Hematopoietic multipotent progenitor cell (in vitro differentiated cells): ENCODE results near the gene SOS1. TPM values are rescaled to one million over a fixed set of nuclear protein-coding genes. Genes with fewer than 3 reads are reported as not detected.
"Not testable (repeated sequence)": the region's sequence is repeated elsewhere in the genome, so short reads cannot be mapped to it uniquely, and the experiment has no call there.

ENCODE experiments used
- DNase-seq, 3 donors: peaks; one replicate each; pipeline ENCODE4 v3.0.0-alpha.2; 2011 to 2015; ENCODE audit warnings: low read depth in 2 of 3, low spot score in 2 of 3
- total RNA-seq: library from RNA; depleted of rRNA; stranded (reverse); fragments of >200 nt; gene quantifications from one replicate; pipeline ENCODE4 v1.2.3, GENCODE V29; 2012

Gene SOS1
- total RNA-seq, result 8.6 TPM

DNA sequence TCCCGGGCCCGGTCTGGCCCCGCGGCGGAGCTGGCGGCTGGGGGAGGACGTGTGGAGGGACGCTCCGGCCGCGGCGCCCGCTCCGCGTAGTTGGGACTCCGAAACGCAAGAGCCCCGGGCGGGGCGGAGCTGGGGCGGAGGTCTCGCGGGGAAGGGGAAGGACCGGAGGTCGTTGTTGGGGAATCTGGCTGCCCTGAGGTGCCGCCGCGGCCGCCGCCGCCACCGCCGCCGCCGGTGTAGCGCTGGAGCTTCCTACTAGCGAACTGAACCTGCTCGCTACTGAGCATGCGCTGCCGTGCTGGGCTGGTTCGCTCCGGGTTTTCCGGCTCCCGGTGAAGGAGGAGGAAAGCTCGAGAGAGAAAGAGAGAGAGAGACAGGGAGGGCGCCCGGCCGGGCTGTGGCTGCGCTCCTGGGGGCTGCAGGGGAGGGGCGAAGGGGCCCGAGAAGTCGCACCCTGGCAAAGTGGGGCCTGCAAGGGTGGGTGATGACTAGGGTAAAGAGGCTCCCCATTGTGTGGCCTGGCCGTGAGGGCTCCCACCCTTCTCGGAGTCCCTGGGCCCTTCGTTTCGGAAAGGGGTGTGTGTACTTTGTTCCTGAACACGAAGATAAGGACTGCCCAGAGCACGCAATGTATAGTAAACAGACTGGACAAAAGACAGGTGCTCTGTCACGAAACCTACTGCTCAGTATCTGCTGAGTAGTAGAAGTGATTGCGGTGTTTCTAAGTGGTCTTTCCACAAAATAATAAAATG lies at the start of gene SOS1:
TSS of gene SOS1 (minus strand) at position 281 of the 752 bp plus-strand sequence. CDS start 629 bp downstream, outside the sequence.
- peak; percentile 81 to 97 (median 95) for DNase-seq

DNA sequence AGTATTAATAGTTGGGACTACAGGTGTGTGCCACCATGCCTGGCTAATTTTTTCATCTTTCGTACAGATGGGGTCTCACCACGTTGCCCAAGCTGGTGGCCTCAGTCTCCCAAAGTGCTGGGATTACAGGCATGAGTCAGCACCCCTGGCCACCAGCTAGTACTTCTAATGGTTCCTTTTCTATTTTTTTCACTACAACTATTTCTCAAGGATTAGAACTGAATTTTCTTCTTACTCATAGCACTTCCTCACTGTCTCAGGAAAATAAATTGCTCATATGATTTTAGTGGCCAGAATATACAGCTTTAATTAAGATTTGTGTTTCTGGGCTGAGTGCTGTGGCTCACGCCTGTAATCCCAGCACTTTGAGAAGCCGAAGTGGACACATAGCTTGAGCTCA lies 43.2 kb upstream of the SOS1 start:
- no peak for DNase-seq

DNA sequence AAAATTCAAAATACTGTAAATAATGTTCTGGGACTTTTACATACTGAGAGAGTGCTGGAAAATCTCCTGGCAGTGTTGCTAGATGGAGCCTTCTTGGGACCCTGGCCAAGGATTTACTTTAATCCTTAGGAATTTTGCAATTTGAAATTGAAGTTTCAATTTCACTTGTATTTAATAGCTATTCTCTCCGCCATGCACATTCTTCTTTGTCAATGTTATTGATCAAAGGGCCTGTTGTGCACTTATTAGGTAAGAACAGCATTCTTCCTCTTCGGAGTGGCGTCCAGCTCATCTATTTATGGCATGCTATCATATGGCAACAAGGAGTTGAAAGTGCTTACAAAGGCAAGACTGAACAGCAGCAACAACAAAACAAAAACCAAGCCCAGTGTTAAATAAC lies 40.1 kb upstream of the SOS1 start:
- no peak for DNase-seq

DNA sequence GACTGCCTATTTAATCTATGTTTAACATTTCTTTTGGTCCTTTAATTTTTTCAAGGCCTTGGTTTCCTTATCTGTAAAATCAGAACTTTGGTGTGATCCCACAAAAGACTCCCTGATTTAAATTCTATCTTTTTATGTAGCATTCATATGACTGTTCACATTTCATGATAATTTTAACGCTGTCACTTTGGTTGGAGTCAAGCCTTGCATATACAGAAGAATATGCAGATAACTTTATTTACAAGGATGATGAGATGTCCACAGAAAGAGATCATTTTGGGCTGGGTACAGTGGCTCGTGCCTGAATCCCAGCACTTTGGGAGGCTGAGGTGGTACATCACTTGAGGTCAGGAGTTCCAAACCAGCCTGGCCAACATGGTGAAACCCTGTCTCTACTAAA lies 38.4 kb upstream of the SOS1 start:
- DNase-seq, result no peak

DNA sequence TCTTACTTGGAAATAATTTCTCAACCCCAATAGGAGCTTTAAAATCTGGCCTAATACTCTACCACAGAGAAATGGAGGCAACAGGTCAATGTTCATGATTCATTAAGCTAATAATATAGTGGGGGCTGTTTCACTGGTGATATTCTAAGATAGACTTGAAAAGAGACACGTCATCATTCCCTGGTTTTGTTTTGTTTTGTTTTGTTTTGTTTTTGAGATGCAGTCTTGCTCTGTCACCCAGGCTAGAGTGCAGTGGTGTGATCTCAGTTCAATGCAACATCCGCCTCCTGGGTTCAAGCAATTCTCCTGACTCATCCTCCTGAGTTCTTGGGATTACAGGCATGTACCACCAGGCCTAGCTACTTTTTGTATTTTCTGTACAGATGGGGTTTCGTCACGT lies 37.5 kb upstream of the SOS1 start:
- no peak for DNase-seq

DNA sequence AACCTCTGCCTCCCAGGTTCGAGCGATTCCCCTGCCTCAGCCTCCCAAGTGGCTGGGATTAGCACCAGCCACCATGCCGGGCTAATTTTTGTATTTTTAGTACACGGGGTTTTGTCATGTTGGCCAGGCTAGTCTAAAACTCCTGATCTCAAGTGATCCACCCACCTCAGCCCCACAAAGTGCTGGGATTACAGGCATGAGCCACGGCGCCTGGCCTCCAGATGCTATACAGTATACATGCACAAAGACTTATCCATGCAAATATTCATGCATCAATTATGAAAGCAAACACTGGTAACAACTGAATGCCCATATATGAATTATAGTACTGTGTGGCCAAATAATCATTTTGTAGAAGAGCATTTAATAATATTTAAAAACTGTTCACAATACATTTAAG lies 36.0 kb upstream of the SOS1 start:
- no peak for DNase-seq

DNA sequence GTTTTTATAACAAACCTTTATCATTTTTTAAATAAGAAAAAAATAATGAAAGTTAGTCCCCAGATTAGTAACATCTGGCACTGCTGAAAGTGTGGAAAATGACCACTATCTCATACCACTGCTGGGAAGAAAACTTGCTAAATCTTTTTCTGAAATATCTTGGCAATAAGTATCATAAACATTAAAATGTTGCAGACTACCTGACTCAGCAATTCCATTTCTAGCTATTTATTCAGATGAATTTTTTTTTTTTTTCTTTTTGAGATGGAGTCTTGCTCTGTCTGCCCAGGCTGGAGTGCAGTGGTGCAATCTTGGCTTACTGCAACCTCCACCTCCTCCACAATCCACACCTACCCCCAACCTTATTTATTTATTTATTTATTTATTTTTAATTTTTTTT lies 35.3 kb upstream of the SOS1 start:
- DNase-seq, result no peak

DNA sequence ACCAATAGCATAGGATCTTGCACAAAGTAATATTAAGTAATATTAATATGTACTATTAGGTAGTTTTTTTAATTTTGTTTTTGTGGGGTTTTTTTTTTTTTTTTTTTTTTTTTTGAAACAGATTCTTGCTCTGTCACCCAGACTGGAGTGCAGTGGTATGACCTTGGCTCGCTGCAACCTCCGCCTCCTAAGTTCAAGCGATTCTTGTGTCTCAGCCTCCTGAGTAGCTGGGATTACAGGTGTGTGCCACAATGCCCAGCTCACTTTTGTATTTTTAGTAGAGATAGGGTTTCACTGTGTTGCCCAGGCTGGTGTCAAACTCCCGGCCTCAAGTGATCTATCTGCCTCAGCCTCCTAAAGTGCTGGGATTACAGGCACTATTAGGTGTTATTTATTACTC lies 34.7 kb upstream of the SOS1 start:
- DNase-seq, result not testable (repeated sequence)

DNA sequence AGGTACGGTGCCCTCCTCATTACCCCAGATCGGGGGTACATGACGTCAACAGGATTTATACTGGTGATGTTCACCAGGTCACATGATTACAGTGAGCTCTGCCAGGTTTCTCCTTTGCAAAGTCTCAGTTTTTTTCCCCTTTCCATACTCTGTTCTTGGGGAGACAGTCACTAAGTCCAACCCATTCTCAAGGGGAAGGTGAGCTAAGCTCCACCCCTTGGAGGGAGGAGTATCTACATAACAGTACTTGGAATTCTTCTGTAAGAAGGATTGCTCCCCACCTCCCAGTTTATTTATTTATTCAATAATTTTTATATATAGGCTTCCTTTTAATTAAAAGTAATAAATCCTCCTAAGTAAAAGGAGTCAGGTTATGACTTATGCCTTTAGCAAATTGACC lies 34.1 kb upstream of the SOS1 start:
- no peak for DNase-seq

DNA sequence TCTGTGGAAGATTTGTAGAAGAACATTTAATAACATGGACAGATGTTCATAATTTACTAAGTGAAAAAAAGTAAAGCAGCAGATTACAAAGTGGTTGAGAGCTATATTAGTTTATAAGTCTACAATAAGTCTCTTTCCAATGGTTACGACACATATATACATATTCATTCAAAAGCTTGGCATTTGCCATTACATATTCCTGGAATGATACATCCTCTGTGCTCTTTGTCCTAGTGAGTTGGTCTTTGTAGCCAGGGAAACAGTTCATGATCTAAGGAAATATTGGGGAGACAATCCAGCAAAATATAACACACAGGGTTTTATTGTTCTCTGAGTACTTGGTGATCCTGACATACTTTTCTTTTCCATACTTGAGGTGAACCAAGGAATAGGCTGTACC lies 32.5 kb upstream of the SOS1 start:
- no peak for DNase-seq

DNA sequence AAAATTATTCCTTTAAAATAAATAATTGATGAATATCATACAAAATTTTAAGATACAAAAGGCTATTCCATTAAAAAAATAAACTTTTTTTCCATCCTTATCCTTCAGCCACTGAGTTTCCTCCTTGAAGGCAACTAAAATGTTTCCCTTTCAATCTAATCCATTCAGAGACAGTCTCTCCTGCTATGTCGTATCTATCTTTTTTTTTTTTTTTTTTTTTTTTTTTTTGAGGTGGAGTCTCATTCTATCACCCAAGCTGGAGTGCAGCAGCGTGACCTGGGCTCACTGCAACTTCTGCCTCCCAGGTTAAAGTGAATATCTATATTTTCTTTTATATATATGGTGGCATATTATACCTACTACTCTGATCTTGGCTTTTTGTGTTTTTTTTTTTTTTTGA lies 31.7 kb upstream of the SOS1 start:
- DNase-seq, result no peak

DNA sequence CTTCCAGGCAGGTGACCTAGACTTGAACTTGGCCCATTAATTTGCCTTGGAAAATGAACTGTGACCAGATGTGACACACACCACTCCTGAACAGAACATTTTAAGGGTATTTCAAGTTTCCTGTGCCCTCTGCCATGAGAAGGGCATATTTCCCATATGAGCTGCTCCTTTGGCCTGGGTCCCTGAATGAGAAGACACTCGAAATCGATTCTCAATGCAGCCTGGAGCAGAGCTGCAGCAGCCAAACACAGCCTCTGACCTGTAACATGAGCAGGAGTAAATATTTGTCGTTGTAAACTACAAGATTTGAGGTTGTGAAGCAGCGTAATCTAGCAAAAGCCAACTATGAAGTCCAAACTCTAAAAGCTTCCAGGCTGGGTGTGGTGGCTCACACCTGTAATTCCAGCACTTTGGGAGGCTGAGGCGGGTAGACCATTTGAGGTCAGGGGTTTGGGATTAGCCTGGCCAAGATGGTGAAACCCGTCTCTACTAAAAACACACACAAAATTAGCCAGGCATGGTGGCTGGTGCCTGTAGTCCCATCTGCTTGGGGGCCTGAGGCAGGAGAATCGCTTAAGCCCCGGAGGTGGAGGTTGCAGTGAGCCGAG lies 30.1 kb upstream of the SOS1 start:
- no peak for DNase-seq

DNA sequence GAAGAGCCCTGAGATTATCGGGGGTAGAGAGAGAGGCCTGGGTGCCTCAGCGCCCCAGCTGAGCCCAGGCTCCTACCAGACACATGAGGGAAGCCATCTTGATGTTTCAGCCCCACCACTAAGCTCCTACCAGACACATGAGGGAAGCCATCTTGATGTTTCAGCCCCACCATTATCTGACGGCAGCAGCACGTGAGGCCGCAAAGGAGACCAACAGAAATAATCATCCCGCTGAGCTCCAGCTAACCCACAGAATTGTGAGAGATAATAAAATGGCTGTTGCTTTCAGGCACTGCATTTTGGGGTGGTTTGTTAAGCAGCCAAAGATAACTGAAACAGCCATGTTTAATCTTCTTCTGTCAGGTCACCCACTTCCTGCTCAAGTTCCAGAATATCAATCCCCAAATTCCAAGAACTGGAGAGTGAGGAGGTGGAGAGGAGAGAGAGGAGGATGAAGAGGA lies 29.3 kb upstream of the SOS1 start:
- peak in 1 of 3 donors; percentile 27 for DNase-seq

DNA sequence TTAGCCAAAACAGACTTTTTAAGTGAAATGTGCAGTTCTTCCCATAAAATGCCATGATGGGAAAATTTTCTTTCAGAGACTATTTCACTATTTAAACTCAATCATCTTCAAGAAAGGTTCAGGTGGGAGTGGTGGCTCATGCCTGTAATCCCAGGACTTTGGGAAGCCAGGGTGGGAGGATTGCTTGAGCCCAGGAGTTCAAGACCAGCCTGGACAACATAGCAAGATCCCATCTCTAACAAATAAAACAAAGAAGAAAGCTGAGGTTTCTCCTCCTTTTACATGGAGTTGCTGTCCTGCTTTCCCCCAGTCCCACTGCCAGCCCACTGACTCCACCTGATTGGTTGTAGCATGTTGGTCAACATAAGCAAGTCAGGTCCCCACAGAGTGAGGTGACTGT lies 25.8 kb upstream of the SOS1 start:
- no peak for DNase-seq

DNA sequence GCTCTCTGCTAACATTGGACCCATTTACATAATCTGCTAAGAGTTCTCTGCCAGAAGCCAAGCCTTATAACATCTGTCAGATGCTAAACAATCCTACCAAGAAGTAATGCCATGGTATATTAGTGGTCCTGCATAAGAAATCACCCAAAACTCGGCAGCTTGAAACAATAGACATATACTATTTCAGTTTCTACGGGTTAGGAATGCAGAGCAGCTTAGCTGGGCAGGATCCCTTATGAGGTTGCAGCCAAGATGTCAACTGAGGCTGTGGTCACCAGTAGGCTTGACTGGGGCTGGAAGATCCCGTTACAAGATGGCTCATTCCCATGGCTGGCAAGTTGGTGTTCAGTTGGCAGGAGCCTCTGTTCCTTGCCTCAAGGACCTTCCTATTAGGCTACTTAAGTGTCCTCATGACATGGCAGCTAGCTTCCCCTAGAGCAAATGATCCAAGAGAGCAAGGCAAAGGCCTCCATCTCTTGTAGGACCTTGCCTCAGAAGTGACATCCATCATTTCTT lies 25.1 kb upstream of the SOS1 start:
- DNase-seq, result no peak

DNA sequence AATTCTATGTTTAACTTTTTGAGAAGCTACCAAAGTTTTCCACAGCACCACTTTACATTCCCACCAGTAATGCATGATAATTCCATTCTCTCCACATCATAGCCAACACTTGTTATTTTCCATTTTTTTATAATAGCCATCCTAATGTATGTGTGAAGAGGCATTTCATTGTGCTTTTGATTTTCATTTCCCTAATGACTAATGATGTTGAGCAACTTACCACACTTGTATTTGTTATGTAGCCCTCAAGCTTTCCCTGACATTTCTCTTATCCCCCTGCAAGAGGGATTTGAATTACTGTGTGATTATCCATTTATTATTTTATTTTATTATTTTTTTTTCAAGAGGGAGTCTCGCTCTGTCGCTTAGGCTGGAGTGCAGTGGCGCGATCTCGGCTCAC lies 23.6 kb upstream of the SOS1 start:
- DNase-seq, result no peak

DNA sequence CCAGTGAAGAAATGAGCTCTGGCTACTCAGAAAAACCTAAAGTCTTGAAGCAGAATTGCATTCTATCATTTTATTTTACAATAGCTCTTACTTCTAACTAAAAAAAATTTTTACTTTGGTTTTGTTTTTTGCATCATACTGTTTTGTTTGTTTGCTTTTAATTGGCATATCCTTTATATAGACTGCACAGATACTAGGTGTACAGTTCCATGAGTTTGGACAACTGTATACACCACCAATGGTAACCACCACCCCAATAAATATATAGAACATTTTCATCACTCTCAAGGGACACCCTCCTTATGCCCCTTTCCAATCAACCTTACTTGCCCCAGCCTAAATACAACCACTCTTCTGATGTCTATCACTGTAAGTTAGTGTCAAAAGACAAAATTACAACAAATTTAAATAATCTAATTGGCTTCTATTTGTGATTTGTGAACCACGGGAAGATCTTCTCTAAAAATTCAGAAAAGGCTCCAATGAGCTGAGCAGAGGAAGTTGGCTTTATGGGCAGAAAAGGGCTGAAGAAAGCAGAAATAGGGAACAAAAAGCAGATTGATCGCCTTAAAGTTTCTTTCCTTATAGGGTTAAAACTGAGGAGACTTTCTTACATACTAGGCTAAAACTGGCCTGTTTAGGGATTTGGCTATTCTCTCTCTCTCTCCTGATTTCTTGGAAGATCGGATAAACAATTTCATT lies 22.2 kb upstream of the SOS1 start:
- no peak for DNase-seq

DNA sequence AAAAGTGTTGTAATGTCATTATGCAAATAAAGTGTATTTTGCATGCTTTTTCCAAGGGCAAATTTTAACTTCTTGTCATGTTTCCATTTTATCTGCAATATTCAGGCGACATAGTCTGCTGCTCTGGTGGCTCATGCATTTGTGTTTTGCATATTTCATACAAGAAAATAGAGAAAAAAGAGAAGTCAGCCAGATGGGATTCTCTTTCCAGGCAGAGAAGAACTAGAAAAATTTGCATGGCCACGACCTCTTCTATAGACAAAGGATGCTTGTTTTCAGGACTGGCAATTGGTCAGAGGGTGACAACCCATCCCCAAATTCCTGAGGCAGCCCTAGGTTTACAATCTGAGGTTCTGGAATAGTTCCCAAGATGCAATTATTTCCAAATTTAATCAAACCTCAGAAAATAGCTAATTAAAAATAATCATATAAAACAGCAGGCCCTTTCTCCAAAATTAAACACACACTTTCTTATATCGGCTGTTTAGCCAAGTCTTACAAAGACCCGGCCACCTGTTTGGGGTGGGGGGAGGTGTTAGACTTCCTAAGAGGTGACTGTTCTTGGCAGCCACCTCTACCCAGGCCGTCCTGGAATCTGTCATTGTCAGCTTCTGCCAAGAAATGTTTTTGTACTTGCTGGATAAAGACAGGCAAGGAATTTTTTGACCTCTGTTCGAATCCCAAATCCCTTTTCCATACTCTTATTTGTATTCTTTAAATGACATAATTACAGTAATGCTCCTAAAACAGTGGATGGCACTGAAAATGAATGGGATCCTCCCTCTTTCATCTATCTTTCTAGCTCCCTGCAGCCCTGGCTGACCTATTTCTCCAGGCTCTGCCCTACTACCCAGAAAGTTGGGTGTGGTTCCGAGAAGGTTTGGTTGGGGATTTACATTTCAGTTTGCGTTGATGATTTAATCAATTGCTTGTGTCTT lies 20.8 kb upstream of the SOS1 start:
- DNase-seq, result no peak

DNA sequence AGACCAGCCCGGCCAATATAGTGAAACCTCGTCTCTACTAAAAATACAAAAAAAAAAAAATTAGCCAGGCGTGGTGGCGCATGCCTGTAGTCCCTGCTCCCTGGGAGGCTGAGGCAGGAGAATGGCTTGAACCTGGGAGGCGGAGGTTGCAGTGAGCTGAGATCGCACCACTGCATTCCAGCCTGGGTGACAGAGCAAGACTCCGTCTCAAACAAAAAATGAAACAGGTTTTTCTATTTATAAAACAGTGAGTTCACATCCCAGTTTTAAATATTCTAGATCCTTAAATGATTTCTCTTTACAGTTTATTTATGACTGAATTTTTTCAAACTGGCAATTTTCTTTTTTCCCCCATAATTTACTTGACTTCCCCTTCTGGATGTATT lies 20.1 kb upstream of the SOS1 start:
- not testable (repeated sequence) for DNase-seq

DNA sequence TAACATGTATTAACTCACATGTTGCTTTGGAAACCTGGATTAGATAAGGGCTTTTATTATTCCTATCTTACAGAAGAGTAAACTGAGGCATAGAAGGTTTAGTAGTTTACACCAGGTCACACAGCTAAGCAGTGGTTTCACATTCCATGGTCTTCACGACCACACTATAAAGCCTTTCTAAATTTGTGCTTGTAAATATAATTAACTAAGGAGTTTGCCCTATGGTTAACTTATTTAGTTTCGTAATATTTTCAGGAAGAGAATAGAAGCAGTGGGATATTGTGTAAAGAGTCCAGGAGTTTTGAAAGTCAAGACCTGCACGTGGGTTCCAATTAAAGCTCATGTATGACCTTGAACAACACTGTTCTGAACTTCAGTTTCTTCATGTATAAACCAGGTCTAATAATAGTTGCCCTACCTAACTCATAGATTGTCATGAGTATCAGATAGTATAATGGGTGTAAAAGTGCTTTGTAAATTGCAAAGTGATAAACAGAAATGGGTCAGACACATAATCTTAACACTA lies 19.5 kb upstream of the SOS1 start:
- no peak for DNase-seq
